GM18909 (cell line): ENCODE data around the gene SMARCD3.

Experiments
- ATAC-seq: cut with Tn5 transposase; IDR thresholded peaks from one replicate; pipeline ENCODE4 v1.9.1; 2021; ENCODE audit warnings: mild to moderate bottlenecking; ENCODE audit not compliant: unreplicated experiment, poor library complexity

The SMARCD3 gene

DNA sequence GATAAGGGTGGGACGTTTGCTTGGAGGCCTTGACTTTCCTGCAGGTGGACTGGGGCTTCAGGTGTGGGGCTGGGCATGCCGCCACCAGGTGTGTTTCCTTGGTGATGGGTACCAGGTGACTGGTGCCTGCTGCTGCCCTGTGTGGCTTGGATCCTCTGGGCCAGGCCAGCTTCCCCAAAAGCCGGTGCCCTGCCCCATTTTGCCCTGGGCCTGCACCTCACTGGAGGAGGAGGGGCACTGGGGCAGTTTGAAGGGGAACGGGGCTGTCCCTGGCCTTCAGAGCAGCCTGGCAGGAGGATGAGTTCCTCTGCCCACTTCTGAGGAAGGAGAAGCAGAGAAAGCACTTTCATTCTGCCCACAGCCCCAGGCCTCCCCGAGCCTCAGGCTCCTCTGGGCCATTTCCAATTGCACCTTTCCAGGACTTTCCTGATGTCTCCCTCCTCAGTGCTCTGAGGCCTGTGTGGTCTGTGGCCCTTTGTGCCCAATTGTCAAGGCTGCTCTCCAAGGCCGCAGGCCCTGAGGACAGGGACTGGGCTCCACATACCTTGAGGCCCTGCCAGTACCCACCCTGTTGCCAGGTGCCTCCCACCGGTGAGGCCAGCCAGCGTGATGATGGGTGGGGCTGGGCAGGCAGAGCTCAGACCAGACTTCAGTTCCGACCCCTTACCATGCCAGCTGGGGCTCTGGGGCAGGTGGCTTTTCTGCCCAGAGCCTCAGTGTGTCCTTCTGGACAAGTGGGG is 25.3 kb upstream of the SMARCD3 start:
- ATAC-seq = no peak

- ATAC-seq = no peak
Observed at GRCh38 chr7:151272877-151273276, 24.4 kb upstream of the SMARCD3 start.

- ATAC-seq = no peak
Observed at GRCh38 chr7:151272405-151272804, 23.9 kb upstream of the SMARCD3 start.

- no peak for ATAC-seq
Observed at GRCh38 chr7:151271699-151272355, 23.3 kb upstream of the SMARCD3 start.

- no peak for ATAC-seq
Observed at GRCh38 chr7:151269511-151269910, 21.0 kb upstream of the SMARCD3 start.

GRCh38 chr7:151265351-151265931 is 16.9 kb upstream of the SMARCD3 start:
- ATAC-seq = no peak

DNA sequence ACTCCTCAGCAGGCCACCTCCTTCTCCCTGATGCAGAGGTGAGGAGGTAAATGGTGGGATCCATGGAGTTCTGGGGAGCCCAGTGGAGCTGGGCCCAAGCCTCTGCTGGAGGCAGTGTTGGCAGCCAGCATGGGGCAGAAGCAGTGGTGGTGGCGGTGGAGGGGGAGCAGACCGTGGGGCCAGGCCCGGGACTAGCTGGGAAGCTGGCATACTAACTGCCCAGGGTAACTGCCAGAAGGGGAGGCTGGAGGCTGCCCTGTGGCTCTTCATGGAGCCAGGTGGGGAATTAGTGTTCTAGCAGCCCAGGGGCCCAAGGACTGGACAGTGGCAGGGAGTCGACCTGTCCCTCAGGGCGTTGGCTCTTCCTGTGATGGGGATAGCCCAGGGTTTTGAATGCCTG is 16.1 kb upstream of the SMARCD3 start:
- no peak for ATAC-seq

DNA sequence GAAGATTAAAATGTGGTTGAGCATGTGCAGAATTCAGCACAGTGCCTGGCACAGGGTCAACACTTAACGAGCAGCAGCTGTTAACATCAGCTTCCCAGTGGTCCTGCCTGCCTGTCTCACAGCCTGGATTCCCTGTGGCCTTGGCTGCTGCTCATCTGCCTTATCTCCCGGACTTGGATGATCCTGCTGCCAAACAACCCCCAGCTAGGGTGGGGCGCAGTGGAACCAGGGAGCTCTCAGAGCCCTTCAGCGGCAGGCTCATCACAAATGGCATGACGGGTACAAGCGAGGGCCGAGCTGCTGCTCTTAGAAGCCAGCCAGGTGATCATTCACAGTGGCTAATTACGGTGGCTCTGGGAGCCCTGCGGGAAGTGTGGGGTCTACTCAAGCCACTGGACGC is 13.0 kb upstream of the SMARCD3 start:
- ATAC-seq = no peak

GRCh38 chr7:151260883-151261282 is 12.4 kb upstream of the SMARCD3 start:
- ATAC-seq = no peak

GRCh38 chr7:151260471-151260870 is 12.0 kb upstream of the SMARCD3 start:
- ATAC-seq = no peak

DNA sequence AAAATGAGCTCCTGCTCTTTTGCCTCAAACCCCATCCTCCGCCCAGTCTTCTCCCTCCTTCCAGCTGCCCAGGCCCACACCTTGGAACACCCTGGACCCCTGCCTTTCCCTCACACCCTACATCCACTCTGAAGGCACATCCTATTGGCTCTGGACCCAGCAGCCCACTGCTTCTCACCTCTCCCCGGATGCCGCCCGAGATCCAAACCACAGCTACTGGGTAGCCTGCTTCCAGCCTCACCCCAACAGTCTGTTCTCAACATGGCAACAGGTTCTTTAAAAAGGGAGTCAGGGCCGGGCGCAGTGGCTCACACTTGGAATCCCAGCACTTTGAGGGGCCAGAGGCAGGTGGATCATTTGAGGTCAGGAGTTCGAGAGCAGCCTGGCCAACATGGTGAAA is 9.5 kb upstream of the SMARCD3 start:
- no peak for ATAC-seq

GRCh38 chr7:151256410-151257045 is 8.0 kb upstream of the SMARCD3 start:
- no peak for ATAC-seq

DNA sequence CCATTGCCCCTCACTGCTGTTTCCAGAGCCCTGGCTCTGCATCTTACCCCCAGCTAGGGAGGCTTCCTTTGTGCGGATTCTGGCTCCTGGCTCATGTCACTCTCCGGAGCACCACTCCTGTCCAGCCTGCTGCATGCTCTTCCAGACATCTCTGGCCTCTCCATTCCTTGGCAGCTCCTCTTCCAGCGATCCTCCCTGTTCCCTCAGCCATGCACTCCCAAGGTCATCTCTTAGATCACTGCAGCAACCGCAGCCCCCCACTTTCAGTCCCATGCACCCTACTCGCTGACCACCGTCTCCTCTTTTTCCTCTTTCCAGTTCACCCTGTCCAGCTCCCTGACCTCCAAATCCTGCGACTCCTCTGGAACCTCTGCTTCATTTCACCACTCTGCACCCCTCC is 6.9 kb upstream of the SMARCD3 start:
- no peak for ATAC-seq

DNA sequence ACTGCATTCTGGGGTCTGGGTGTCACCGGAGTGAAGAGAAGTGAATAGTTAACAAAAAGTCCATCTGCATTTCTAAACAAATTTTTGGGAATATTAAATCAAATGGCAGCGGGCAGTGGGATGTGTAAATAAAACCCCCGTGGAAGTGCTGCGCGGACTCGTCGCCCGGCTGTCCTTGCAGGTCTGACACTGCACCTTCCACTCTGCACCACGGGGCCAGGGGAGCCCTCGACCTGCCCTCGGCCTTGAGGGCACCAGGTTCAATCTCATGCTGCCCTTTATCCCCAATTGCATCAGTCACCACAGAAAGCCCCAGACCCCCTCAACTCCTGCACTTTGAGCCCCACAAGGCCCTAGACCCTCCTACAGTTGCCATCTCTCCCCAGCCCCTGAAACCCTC is 6.4 kb upstream of the SMARCD3 start:
- no peak for ATAC-seq

DNA sequence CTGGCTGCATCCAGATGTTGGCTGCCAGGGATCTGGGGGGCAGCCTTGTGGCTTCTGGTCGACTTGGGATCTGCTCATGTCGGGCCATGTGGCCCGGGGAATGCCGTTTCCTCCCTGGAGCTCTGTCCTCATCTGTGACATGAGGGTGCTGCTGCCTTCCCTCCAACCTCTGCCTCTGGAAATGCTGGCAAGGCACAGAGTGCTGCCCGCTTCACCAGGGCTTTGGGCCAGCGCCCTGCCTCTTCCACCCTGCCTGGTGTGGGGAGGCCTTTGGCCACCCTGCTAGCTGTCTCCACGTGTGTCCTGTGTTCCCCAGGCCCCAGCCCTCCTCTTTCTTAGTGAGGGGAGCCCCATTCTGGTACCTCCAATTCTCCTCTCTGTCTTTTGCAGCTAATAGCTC is 5.8 kb upstream of the SMARCD3 start:
- ATAC-seq = no peak

- no peak for ATAC-seq
Observed at GRCh38 chr7:151252961-151253711, 4.6 kb upstream of the SMARCD3 start.

GRCh38 chr7:151252561-151252835 is 4.0 kb upstream of the SMARCD3 start:
- no peak for ATAC-seq

- no peak for ATAC-seq
Observed at GRCh38 chr7:151251689-151252560, 3.4 kb upstream of the SMARCD3 start.

DNA sequence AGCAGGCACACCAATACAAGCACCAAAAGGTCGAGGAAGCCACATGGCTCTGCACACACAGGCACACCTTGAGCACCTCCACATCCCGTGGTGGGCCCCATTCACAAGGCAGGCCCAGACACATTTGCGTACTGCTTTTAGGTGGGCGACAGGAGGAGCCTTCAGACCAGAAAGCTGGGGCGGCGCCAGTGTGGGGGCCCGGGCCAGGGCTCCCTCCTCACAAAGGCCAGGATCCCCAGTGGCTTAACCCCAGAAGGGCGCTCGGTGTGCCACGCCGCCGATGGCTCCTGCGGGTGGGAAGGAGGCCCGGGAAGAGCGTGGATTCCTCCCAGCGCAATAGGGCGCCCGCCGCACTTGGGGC is 2.8 kb upstream of the SMARCD3 start:
- ATAC-seq = no peak
